NCI-H345 (cell line): ENCODE measurements around the gene NPC2.

Source experiments
- DNase-seq: peaks from one replicate; lab custom pipeline; 2025; lab: John Stamatoyannopoulos, UW

The NPC2 gene

GRCh38 chr14:74503291-74503937 lies 10.3 kb upstream of the NPC2 start:
- DNase-seq = no peak

DNA sequence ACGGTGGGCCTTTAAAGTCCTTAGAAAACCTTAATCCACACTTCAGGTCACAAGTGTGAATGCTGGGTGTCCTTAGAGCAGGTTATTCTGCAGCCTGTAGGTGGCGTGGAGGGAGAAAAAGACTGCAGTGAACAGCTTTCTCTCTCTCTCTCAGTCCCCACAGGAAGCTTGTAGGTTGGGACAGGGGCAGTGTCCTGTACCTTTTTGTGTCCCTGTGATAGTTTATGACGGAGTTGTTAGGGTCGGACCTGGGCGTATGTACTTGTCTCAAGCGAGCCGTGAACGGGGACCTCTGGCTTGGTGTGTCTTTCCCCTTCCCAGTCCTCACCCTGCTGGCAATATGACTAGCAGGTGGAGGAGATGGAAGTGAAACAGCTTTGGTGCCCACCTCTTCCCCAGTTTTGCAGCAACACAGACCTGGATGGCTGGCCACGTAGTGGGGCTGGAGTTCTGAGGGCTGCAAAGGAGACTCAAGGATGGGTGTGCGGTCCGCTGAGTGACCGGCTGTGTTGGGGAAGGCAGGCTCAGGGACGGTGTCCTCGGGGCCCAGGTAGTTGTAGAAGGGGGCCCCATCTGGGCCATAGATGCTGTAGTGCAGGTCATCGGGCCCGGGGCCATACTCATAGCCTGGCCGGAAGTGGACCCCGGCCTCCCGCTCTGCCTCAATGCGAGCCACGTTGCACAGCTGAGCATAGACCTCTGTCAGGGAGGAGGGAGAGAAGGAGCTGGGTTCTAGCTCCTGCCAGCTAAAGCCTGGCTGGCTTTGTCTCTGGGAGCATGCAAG lies 9.3 kb upstream of the NPC2 start:
- DNase-seq = no peak

- no peak for DNase-seq
Measured at GRCh38 chr14:74501691-74502090, 8.6 kb upstream of the NPC2 start.

GRCh38 chr14:74501135-74501614 lies 8.1 kb upstream of the NPC2 start:
- peak; percentile 60 for DNase-seq

DNA sequence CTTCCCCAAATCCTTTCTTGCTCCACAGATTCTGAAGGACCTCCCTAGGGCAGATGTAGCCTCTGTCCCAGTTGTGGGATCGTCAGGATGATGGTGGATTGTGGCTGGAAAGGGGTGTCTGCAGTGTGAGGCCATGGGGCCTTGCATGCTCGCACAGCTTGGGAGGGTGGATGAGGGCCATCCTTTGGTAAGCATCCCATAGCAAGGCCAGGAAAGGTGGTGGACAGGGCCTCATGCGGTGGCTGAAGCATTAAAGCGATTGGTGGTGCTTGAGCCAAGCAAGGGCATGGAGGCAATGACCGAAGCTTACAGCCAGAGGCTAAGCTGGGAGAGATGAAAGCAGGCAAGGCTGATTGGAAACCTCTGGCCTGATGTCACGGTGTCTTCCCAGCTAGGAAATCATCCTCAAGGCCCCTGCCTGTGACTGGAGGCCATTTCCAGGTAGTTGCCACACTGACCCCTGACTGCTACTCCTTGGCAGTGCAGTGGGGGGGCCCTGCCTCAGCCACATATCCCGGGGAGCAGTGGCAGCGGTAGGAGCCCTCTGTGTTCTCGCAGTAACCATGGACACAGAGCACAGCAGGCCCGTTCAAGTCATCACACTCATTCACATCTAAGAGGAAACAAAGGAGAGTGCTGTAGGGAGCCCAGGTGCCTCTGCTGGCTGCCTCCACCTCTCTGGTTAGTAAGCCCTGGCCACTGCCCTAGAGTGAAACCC lies 7.5 kb upstream of the NPC2 start:
- peak; percentile 46 for DNase-seq

GRCh38 chr14:74495356-74495755 lies 2.3 kb upstream of the NPC2 start:
- DNase-seq = no peak

- DNase-seq = peak; percentile 99
Measured at GRCh38 chr14:74493343-74494261, 497 bp upstream of the NPC2 start, which contains the start of gene ISCA2. Gene ISCA2 (plus strand): TSS chr14:74493765. CDS start chr14:74493775, 10 bp downstream.

- no peak for DNase-seq
Measured at GRCh38 chr14:74491956-74492775, 939 bp downstream of the NPC2 start.

- no peak for DNase-seq
Measured at GRCh38 chr14:74490486-74490885, 2.6 kb downstream of the NPC2 start.

DNA sequence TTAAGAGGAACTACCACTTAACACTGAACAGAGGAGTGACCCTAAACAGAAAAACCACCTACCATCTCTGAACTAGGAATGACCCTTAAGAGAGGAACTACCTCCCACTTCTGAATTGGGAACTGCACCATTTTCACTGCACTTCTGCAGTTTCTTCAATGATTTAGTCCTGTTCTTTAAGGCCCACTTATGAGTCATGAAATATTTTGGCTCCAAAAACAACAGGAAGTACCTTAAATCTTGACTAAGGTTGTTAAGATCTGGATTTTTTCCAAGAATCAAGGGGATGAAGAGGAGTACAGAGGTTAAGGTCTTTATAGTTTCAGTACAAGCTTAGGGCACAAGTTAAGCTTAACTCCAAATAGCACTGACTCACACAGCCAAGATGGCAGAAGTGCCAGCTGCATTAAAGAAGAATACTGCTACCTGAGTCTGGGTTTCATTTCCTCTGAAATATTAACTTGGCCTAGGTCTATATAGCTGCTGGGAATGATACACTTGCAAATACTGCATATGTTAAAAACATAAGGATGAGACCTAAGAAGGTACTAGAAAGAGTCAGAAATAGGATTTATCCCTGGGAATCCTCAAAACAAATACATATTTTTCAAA lies 4.2 kb downstream of the NPC2 start:
- no peak for DNase-seq

DNA sequence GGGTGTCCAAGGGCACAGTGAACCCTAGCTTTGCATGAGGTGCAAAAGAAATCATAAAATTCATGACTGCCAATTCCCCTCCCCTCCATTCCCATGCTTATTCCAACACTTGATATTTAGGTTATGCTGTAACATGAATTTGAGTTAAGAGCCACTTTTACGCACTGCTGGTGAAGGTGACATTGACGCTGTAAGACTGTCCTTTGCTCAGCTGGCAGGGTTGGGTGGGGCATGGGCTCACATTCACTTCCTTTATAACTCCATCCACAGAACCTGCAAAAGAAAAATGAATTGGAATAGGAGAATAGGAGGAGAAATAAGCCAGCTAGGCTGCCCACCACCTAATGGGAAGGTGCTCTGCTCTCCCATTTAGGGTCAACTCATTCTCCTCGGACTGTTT lies 6.9 kb downstream of the NPC2 start:
- no peak for DNase-seq

DNA sequence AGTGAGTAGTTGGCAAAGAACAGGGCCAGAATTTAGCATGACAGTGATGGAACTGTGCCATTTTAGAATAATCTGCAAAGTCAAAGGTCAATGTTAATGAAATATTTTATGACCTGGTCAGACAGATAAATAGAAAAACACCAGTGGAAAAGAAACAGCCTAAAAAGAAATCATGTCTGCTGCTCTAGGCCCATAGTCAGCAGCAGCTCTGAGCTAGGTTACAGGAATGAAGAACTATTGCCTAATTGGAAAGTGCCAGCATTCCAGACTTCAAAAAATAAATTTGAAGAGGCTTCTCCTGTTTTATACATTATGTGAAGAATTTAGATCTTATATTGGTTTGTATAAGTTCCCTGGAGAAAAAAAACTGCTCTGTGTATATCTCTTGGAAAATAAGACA lies 9.8 kb downstream of the NPC2 start:
- DNase-seq = no peak

GRCh38 chr14:74482571-74482970 lies 10.5 kb downstream of the NPC2 start:
- no peak for DNase-seq

DNA sequence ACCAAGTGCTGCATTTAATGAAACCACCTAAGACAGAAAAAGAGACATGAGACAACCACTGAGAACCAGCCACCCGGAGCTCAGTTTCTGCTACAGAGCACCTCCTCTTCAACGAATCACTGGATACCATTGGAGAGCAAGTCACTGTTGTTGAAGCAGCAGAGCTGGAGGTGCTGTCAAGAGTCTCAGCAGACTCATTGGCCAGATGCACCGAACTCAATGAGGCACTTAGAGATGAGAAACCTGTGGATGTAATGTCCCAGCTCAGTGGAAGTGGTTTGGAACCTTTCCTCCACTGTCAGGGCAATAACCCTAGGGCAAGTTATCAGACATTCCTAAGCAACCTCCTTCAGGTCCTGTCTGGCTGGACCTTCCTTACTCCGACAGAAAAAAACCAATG lies 13.1 kb downstream of the NPC2 start:
- no peak for DNase-seq

DNA sequence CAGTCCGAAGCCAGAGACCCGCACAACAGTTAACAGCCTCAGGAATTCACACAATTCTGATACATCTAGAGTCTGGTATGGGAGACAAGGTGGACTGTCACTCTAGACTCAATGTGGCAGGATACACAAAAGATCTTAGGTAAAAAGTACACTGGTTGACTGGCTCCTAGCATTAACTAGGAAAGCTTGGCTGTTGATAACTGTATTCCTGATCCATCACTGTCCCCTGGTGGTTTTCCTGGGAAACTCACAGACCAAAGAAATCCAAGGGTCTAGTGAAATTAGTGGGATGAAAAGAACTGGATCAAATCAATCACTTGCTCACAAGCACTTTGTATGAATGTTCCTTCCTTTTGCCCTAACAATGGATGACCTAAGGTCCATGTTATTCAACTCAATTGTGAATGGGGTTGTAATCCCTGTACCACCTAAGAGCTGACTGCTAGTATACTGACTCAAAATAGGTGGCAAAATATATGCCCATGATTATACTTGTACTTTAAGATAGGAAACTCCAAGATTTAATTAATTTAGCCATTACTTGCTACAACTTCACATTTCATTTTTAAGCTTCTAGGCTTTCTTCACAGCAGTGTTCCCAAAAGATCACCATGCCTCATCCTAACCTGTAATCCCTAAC lies 14.0 kb downstream of the NPC2 start:
- no peak for DNase-seq

DNA sequence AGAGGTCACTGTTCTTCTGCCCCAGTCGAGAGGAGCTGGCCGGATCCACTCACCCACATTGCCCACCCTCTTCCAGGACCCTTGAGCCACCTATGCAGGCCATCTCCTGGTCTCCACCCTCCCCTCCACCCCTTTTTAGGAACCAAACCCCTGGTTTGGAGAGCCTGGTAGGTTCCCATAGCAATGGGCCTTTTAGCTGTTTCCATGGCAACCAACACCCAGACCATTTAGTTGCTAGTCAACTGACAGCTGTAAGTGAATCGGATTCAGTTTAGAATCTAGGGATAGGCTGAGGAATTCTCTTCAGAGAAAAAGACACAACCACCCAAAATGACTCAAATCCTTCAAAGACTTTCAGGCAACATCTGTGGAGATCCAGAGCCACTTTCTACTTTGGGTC lies 16.5 kb downstream of the NPC2 start:
- DNase-seq = no peak

DNA sequence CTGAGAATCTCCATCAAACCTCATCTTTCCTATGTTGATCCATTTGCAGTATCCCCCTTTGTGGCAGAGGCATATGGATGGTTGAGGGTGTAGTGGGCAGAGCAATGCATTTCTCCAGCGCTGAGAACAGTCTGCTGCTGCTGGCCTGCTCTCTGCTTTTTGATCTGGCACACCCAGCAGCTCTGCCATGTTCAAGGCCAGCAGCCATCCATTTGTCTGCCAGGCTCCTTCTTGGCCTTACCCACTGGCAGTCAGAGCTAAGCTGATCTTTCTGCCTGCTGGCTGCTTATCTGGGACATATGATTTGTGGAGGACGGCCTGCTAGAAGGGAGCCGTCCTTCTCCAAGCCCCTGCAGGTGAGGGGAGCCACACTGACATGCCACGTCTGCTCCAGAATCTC lies 17.0 kb downstream of the NPC2 start:
- DNase-seq = no peak

DNA sequence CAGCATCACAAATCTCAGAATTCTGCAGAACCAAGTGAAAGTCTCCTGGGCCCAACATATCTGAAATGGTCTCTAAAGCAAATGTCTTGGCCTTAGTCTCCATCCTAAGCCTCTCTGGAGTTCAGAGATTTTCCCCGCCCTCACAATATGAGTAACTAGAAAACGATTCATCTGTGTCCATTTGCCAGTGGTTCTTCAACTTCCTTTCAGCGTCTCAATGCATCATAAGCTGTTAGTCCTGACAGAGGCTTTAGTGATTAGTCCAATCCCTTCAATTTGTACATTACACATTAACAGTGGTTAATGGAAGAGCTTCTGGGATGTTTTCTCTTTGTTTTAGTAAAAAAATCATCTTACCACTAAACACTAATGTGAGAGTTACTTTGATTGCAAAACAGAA lies 17.4 kb downstream of the NPC2 start:
- DNase-seq = no peak

GRCh38 chr14:74474376-74474775 lies 18.7 kb downstream of the NPC2 start:
- DNase-seq = no peak

DNA sequence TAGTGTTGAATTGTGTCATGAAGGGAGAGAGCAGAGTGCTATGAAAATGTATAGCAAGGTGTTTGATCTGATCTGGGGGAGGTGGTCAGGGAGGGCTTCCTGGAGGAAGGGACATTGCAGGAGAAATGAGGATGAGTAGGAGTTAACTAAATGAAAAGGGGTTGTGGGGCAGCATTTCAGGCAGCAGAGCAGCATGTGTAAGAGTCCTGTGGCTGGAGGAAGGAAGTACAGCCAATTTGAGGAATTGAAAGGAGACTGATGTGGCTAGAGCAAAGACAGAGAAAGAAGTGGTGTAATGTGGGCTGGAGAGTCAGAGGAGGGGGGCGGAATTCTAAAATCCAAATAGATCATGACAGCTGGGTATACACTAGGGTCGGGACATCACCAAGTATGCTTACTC lies 20.5 kb downstream of the NPC2 start:
- DNase-seq = no peak
